GM21576 (cell line): Measurements from ENCODE around the gene SKA1.
A peak's percentile ranks its signal among the peaks of the same experiment; 100 is the strongest.

Experiments used
- ATAC-seq: cut with Tn5 transposase; IDR thresholded peaks from one replicate; pipeline ENCODE4 v1.9.1; 2021; ENCODE audit warnings: mild to moderate bottlenecking, moderate library complexity; ENCODE audit not compliant: unreplicated experiment

SKA1 gene, protein sequence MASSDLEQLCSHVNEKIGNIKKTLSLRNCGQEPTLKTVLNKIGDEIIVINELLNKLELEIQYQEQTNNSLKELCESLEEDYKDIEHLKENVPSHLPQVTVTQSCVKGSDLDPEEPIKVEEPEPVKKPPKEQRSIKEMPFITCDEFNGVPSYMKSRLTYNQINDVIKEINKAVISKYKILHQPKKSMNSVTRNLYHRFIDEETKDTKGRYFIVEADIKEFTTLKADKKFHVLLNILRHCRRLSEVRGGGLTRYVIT

DNA sequence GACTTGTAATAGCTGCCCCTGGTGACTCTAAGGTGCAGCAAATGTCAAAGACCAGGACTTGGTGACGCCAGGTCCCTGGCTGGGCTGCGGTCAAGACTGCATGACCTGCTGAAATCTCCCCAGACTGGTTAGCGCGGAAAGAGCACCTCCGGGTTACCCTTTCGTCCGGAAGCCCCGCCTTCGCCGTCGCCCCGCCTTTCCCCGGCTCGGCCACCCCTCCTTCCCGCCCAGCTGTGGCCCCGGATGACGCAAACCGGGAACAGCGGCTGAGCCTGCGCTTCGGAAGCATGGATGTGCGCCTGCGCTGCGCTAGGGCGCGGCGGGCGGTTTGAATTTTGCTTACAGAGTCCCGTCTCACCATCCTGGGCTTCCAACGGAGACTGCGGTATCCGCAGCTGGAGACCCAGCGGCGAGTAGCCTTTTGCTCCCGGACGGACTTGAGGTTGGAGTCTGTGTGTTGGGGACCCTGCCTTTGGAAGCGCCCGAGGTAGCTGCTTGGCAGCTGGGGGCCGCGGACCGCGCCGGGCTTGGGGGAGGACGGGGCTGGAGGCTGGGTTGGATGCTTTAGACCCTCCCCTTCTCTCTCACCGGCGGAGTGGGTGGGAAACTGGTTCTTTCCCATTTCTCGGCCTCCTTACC is at the start of gene SKA1:
Gene SKA1 (plus strand): TSS at position 294 of the 639 bp plus-strand sequence. CDS start 785 bp downstream, outside the sequence.
- peak; percentile 95 for ATAC-seq

DNA sequence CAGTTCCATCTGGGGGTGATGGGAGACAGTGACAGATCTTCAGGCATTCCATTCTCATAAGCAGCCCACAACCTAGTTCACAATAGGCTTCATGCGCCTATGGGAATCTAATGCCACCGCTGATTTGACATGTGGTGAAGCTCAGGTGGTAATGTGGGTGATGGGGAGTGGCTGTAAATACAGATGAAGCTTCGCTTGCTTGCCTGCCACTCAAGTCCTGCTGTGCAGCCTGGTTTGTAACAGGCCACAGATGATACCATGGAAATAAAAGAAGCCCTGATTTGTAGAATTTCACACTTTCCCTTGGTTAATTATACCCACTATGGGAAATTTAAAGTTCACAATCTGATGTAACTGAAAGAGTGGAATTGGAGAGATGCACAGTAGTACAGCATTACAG is 46.9 kb upstream of the SKA1 start:
- no peak for ATAC-seq

DNA sequence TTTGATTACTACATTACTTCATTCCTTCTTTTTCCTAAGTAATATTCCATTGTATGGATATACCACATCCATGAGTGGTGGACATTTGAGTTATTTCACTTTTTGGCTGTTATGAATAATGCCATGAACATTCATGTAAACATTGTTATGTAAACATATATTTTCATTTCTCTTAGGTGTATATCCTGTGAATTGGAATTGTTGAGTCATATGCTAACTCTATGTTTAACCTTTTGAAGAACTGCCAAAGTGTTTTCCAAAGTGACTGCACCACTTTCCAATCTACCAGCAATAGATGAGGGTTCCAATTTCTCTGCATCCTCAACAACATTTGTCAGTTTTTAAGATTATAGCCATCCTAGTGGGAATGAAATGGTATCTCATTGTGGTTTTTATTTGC is 44.7 kb upstream of the SKA1 start:
- ATAC-seq: no peak

DNA sequence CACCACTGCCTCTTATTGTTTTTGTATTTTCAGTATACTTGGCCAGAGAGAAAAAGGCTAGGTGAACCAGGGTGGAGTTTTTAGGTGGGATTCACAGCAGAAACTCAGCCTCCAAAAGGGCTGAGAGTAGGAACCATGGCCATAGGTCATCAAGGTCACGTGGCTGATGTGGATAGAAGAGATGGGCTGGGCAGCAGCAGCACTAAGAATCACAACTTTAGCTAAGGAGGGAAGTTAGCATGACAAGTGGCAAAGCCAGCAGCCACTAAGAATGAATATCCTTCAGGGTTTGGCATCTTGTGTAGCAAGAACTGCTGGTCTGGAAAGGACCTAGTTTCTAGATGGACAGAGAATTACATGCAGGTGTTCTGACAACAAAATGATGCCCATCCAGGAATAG is 43.2 kb upstream of the SKA1 start:
- ATAC-seq: no peak

DNA sequence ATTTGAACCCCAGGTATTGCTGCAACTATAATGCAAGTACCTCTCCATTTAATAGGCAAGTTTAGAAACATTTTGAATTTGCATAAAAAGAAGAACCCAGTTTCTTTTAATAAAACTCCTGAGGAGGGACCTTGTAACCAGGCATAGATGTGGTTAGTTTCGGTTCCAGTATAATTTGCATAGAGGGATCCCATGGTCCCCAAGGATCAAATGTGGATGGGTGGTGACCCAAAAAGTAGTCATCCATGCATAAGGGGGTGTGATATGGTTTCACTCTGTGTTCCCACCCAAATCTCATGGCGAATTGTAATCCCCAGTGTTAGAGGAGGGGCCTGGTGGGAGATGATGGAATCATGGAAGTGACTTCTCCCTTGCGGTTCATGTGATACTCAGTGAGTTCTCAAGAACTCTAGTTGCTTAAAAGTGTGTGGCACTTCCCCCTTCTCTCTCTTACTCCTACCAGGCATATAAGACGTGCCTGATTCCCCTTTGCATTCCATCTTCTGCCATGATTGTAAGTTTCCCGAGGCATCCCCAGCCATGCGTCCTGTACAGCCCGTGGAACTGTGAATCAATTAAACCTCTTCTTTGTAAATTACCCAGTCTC is 40.2 kb upstream of the SKA1 start:
- ATAC-seq: peak; percentile 64

- ATAC-seq: no peak
These were observed 36.7 kb upstream of the SKA1 start for GRCh38 chr18:50338122-50338521.

DNA sequence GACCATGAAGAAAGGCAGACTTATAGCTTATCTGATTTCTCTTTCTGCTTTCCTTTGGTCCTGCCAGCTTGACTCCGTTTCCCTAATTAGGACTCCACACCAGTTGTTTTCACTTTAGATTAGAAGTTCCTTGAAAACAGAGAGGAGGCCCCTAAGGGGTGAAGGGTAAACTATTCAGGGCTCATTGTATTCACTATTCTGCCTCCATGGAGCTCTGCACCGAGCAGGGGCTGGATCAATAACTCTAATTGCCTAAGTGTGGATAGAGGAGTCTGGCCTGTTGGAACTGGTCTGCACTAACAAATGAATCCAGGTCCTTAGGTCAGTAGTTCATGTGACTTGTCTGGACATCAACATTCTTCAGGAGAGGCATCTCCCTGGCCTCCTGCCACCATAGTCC is 36.1 kb upstream of the SKA1 start:
- ATAC-seq: no peak

- ATAC-seq: no peak
These were observed 34.8 kb upstream of the SKA1 start for GRCh38 chr18:50340078-50340477.

- ATAC-seq: no peak
These were observed 33.4 kb upstream of the SKA1 start for GRCh38 chr18:50341443-50341842.

- no peak for ATAC-seq
These were observed 24.1 kb upstream of the SKA1 start for GRCh38 chr18:50350699-50351098.

DNA sequence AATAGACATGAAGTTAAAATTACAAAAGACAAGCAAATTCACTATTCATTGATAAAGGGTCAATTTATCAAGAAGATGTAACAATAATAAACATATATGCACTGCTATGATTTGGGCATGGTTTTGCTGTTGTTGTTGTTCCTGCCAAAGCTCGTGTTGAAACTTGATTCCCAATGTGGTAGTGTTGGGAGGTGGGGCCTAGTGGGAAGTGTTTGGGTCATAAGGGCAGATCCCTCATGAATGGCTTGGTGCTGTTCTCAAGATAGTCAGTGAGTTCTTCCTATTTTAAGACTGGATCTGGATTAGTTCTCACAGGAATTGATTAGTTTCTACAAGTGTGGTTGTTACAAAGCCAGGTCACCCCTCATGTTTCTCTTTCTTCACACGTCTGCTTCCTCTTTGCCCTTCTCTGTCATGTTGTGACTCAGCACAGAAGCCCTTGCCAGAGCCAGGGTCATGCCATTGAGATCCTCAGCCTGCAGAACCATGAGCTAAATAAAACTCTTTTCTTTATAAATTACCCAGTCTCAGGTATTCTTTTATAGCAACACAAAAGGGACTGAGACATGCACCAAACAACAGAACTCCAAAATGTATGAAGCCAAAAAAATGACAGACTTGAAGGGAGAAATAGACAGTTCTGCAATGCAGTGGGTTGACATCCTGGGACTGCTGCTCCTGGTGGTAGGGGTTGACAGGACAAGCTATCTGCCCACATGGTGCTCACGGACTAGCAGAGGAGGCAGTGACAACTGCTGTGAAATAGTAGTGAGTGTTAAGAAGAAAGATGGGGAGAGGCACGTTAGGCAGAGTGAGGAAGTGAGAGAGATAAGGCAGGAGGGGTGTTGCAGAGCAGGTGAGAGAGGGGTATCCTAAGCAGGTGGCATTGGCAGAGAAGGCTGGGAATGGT is 18.6 kb upstream of the SKA1 start:
- ATAC-seq: peak; percentile 80

DNA sequence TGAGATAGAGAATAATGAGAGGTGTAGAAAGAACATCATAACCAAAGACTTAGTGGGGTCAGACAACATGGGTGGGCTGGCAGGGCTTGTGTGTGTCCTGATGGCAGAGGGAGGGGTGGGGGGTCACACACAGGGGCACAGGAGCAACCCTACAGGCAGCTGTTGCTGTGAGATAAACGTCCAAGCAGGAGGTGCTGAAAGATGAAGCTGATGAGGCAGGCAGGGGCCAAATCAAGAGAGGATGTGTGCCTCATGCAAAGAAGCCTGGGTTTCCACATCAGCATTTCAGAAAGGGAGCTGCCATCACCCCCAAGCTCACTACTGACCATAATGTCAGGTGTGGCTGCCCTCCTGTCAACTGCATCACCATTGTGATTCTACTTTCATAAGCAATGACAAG is 16.0 kb upstream of the SKA1 start:
- no peak for ATAC-seq

- ATAC-seq: no peak
These were observed 15.0 kb upstream of the SKA1 start for GRCh38 chr18:50359806-50360205.

DNA sequence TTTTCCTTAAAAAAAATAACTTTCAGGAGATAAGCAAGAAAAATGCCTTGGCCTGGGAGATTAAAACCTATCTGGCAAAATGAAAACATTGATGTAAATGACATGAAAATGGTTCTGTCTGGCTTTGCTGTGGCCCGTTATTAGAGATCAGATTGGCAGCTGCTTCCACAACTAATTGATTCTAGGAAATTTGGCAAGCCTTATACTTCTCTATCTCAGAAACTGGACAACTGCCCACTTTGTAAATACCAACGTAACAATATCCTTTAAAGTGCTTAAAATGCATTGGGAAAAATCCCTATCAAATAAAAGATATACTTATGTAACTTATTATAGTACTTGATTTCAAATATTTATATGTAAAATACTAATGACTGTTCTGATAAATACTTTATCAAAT is 14.2 kb upstream of the SKA1 start:
- no peak for ATAC-seq

DNA sequence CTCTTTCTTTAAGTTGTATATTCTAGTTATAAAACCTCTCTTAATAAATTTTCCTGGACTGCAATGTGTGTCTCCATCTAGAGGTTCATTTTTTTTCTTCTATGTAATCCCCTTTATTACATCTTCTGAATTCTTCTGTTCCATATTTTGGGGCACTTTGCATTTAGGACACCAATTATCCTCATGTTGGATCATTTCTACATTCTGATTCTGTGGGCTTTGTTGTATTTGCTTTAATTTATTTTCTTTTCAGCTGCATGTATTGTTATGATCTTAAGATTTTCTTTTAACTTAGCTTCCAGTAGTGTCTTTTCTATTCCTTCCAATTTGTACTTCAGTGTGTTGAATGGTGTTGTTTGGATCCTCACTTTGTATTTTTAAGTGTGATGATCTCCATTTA is 5.2 kb upstream of the SKA1 start:
- no peak for ATAC-seq

- ATAC-seq: no peak
These were observed 2.1 kb upstream of the SKA1 start for GRCh38 chr18:50372743-50373142.

DNA sequence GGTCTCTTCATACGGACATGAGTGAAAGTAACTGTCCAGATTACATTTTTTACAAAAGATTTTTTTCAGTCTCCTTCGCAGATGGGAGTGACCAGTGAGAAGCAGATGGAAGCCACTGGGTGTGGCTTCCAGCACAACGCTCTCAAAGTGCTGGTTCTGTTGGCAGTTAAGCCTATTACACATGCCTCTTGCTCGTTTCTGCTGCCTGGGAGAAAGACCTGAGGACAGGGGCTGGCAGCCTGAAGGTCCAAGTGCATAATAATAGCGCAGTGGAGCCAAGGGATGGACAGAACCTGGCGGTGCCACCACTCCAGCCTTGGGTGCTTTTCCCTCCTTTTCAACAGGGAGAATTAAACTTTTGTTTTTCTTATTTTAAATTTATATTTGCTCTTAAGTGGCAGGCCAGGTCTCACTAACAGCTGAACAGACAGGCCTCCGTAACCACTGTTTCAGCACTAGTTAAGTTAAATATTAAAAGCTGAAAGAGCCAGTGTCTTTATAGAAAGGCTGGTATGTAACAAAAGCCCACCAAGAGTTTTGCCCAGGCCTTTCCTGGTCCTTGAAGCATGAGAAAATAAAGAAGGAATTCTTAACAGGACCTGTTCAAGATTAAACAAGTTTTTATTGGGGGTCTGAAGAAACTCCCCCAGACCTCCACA is 1.2 kb upstream of the SKA1 start:
- ATAC-seq: no peak

GRCh38 chr18:50374220-50374752 is 560 bp upstream of the SKA1 start:
- ATAC-seq: no peak

DNA sequence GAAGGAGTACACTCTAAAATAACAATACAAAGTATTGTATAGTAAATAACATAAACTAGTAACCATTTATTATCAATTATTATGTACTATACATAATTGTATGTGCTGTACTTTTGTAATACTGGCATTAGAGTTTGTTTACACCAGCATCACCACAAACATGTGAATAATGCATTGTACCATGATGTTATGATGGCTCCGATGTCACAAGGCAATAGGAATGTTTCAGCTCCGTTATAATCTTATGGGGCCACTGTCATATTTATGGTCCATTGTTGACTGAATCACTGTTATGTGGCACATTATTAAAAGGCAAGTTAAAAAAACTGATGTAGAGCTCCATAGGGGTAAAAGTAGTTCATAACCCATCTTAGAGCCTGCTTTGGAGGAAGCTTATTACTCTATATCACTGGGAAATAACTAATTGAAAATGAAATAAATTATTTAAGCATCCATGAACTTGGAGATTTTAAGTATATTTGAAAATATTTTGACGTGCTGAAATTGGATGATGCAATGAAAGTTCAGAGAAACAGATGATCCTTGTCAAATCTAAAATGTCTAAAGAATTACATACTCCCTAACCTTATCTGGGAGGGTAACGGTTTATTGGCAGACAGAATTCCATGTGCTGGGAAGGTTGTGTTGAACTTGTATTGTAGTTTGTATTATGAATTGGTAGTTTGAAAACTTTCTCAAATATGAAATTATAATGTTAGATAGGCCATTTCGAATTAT is 2.4 kb downstream of the SKA1 start:
- ATAC-seq: no peak

- no peak for ATAC-seq
These were observed 14.1 kb downstream of the SKA1 start for GRCh38 chr18:50388988-50389387.
